ENCODE results near the gene RHBDD1. TPM values are rescaled to one million over a fixed set of nuclear protein-coding genes. Genes with fewer than 3 reads are reported as not detected.

The RHBDD1 gene
- total RNA-seq, 4 donors from 2014 or later, result 15.0 to 21.0 (median 16.6) TPM

DNA sequence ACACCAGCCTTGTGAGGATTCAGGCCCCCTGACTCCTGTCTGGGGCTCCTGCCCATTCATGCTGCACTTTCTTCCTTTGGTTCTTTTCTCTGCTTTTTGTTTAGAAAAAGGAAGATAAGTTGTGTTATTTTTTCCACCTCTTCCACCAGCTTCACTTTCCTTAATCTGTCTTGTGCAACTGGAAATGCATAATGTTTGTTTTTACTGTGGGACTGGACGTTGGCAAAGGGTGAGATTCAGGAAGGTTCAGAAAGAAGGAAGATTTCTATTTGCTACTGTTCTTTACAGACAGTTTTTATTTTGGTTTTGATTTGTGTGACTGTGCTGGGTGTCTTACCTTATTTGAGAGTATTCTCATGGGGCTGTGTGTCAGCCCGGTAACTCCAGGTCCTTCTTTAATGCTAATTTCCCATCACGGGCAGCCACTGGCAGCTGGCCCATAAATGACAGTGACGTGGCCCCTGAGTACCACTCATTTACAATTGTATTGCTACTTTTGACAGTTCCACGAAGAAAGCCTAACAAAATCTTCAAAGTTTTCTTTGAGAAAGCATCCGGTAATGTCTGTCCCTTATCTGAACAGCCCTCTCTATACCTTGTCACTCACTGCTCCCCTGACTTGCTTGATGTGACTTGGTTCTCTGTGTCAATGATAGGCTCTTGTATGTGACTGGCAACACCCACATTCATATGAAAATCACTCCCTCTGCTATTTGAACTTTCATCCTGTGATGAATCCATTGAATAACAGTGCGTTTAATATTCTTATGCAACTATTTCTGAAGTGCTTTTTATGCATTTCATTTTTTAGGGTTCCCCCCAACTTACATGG is 32.7 kb downstream of the RHBDD1 start:
- no peak for TF ChIP-seq CTCF (IDR thresholded peaks at IDR 0.05; ENCODE audit: low read depth)

DNA sequence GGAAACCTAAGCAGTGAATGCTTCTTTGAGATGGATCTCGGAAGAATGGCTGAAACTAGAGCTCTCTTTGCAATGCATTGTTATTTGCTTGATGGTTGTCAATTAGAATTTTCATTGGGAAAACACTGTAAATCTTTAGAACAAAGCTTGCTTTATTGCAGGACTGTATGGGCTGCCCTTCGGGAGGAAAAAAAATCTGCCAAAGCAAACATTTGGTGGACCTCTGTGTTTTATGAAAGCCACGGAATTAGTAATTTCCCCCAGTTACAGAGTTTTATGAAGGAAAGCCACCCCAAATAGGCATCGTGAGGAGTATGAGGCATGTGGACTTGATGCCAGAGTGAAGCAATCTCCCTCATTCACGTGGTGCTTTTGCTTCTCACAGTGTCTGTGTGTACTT is 33.5 kb downstream of the RHBDD1 start:
- no peak for TF ChIP-seq CTCF (IDR thresholded peaks at IDR 0.05; ENCODE audit: low read depth)

- no peak for TF ChIP-seq CTCF (IDR thresholded peaks at IDR 0.05; ENCODE audit: low read depth)
These were observed 37.3 kb downstream of the RHBDD1 start for GRCh38 chr2:226873051-226873620.

DNA sequence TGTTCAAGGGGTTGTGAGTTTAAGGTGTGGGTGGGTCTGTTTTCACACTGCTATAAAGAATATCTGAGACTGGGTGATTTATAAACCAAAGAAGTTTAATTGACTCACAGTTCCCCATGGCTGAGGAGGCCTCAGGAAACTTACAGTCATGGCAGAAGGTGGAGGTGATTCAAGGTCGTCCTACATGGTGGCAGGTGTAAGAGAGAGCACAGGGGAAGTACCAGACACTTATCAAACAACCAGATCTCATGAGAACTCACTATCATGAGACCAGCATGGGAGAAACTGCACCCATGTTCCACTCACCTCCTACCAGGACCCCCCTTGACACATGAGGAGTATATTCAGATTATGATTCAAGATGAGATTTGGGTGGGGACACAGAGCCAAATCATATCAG is 38.0 kb downstream of the RHBDD1 start:
- no peak for TF ChIP-seq CTCF (IDR thresholded peaks at IDR 0.05; ENCODE audit: low read depth)

GRCh38 chr2:226874749-226875148 is 38.9 kb downstream of the RHBDD1 start:
- no peak for TF ChIP-seq CTCF (IDR thresholded peaks at IDR 0.05; ENCODE audit: low read depth)

DNA sequence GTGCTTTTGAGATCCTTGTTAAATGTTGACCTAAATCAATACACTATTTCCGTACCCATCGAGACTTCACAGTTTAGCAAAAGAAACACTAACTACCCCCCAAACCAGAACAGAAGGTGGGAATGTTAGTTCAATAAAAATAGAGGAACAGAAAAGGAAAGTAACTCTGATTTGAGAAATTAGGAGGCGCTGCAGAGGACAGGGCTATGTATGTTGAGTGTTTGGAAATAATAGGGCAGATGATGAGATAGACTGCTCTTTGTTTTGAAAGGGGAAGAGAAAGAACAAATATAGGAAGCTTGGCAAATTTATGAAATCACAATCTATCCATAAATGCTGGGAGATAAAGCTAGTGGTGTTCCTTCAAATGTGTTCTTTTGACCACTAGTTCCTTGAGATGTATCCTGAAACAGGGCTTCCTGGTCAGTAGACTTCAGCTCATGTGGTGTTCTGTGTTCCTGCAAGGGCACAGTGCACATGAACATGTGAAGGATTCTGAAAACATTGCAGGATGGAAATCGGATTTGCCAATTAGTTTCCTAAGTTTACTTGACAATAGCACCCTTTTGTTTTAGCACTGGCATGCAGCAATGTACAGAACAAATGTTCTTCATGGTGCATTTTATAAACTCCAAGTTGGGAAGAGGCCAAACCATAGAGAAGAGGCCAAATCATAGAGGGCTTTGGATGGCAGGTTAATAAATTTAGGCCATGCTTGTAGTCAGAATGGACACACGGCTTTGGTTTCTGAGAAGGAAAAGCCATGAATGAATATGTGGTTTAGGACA is 39.8 kb downstream of the RHBDD1 start:
- no peak for TF ChIP-seq CTCF (IDR thresholded peaks at IDR 0.05; ENCODE audit: low read depth)

GRCh38 chr2:226877491-226877890 is 41.6 kb downstream of the RHBDD1 start:
- no peak for TF ChIP-seq CTCF (IDR thresholded peaks at IDR 0.05; ENCODE audit: low read depth)
